Activated T-helper 1 cell treated with anti-CD3 and anti-CD28 coated beads, Interleukin-2, amount 50 U/mL, for 16 hours (primary cell): Measurements from ENCODE around the gene DPP7.

Source experiments
- DNase-seq, 2 donors: peaks; one replicate each; pipeline ENCODE4 v3.0.0-alpha.2; 2020; ENCODE audit warnings: low read depth in 1 of 2, low spot score in 1 of 2

DPP7 gene

GRCh38 chr9:137114613-137115393 is at the start of gene DPP7:
DPP7 (minus strand) TSS chr9:137114733; CDS start chr9:137114713, 20 bp downstream.
- peak; percentile 59 to 68 for DNase-seq

GRCh38 chr9:137163805-137164204 is 49.3 kb upstream of the DPP7 start:
- no peak for DNase-seq

GRCh38 chr9:137163365-137163715 is 48.8 kb upstream of the DPP7 start:
- no peak for DNase-seq

- DNase-seq = no peak
Observed at GRCh38 chr9:137162505-137163364, 48.2 kb upstream of the DPP7 start.

- no peak for DNase-seq
Observed at GRCh38 chr9:137161558-137162486, 47.3 kb upstream of the DPP7 start.

- DNase-seq = no peak
Observed at GRCh38 chr9:137160716-137161557, 46.4 kb upstream of the DPP7 start.

- no peak for DNase-seq
Observed at GRCh38 chr9:137160054-137160425, 45.5 kb upstream of the DPP7 start.

- no peak for DNase-seq
Observed at GRCh38 chr9:137159105-137160053, 44.8 kb upstream of the DPP7 start.

- no peak for DNase-seq
Observed at GRCh38 chr9:137158625-137159024, 44.1 kb upstream of the DPP7 start.

- DNase-seq = no peak
Observed at GRCh38 chr9:137157618-137158415, 43.3 kb upstream of the DPP7 start.

- peak; percentile 23 to 47 for DNase-seq
Observed at GRCh38 chr9:137156567-137157375, 42.2 kb upstream of the DPP7 start.

- no peak for DNase-seq
Observed at GRCh38 chr9:137152844-137153405, 38.4 kb upstream of the DPP7 start.

- no peak for DNase-seq
Observed at GRCh38 chr9:137150617-137151457, 36.3 kb upstream of the DPP7 start.

- no peak for DNase-seq
Observed at GRCh38 chr9:137149942-137150616, 35.5 kb upstream of the DPP7 start.

GRCh38 chr9:137149363-137149762 is 34.8 kb upstream of the DPP7 start:
- DNase-seq = no peak

GRCh38 chr9:137148661-137149060 is 34.1 kb upstream of the DPP7 start:
- DNase-seq = no peak
